Endothelial cell of umbilical vein (primary cell): ENCODE measurements around the gene SLC2A2. TPM values are rescaled to one million over a fixed set of nuclear protein-coding genes. Genes with fewer than 3 reads are reported as not detected.

Source experiments
- BruUV-seq: library from RNA; stranded (reverse); fragments of 400-500 nt; replicated peaks from 2 replicates; lab custom pipeline; 2021; lab: Mats Ljungman, UMichigan
- CTCF ChIA-PET: fragments of 300-600, 350-600 bp; sonication (Branson Sonifier 250); formaldehyde crosslinking; loops from one replicate; lab custom pipeline; 2021; ENCODE audit warnings: antibody characterized with exemption, inconsistent platforms; lab: Charles Lee
- POLR2A ChIA-PET: fragments of 300-600, 350-600 bp; sonication (Branson Sonifier 250); formaldehyde crosslinking; loops from one replicate; lab custom pipeline; 2021; ENCODE audit warnings: antibody characterized with exemption, inconsistent platforms; lab: Charles Lee
- DNase-seq: peaks from one replicate; pipeline ENCODE4 v3.0.0-alpha.2; 2011; ENCODE audit warnings: low read depth, low spot score
- FAIRE-seq: peaks from 2 replicates; lab custom pipeline; 2011; peaks lifted over from hg19 to GRCh38; lab: Jason Lieb, UNC
- H2AFZ ChIP-seq: 2 replicates; pipeline ENCODE4 v1.6.0; 2012; ENCODE audit warnings: low read depth, low read length, control low read depth, inconsistent platforms
- H3K27ac ChIP-seq: 2 replicates; pipeline ENCODE4 v1.5.1; 2011; ENCODE audit warnings: low read depth, mild to moderate bottlenecking, control low read depth, low read length, moderate library complexity; ENCODE audit not compliant: insufficient read depth
- H3K27me3 ChIP-seq, 2 experiments: 2 replicates each; pipeline versions ENCODE4 v1.6.0 to v1.6.1; 2011; ENCODE audit warnings: low read length in 2 of 2, mixed read lengths in 1 of 2; ENCODE audit not compliant: control insufficient read depth in 2 of 2, insufficient read depth in 2 of 2
- H3K36me3 ChIP-seq, 2 experiments: 2 replicates in 1 of 2; 3 replicates in 1 of 2; pipeline ENCODE4 v1.5.1; 2011; ENCODE audit warnings: low read length in 2 of 2, mild to moderate bottlenecking in 1 of 2, moderate library complexity in 1 of 2; ENCODE audit not compliant: control insufficient read depth in 2 of 2, insufficient read depth in 2 of 2; ENCODE audit errors: extremely low read depth in 1 of 2
- H3K4me1 ChIP-seq: 3 replicates; pipeline ENCODE4 v1.5.1; 2011; ENCODE audit warnings: mild to moderate bottlenecking, low read length; ENCODE audit not compliant: control insufficient read depth, insufficient read depth; ENCODE audit errors: extremely low read depth
- H3K4me2 ChIP-seq: 2 replicates; pipeline ENCODE4 v1.6.1; 2011; ENCODE audit warnings: low read length, control low read depth, mixed read lengths; ENCODE audit not compliant: insufficient read depth
- H3K4me3 ChIP-seq, 3 experiments: fragments of 200-600 bp in 1 of 3; sonication (generic), shearing (Covaris generic) in 1 of 3; replicated peaks in 1 of 3; 2 replicates each; pipeline ENCODE4 v1.5.1; 2011 to 2016; ENCODE audit warnings: control low read depth in 3 of 3, low read length in 3 of 3, mild to moderate bottlenecking in 2 of 3, inconsistent platforms in 1 of 3, low read depth in 1 of 3, moderate library complexity in 1 of 3; ENCODE audit not compliant: insufficient read depth in 1 of 3
- H3K79me2 ChIP-seq: 2 replicates; pipeline ENCODE4 v1.6.0; 2012; ENCODE audit warnings: low read length, inconsistent platforms; ENCODE audit not compliant: control insufficient read depth, insufficient read depth
- H3K9ac ChIP-seq: replicated peaks from 2 replicates; pipeline ENCODE3; 2011; ENCODE audit warnings: low read length, control low read depth; ENCODE audit not compliant: insufficient read depth; ENCODE audit errors: extremely low read depth
- H3K9me1 ChIP-seq: replicated peaks from 3 replicates; pipeline ENCODE4 v1.6.0; 2011; ENCODE audit warnings: mild to moderate bottlenecking, low read length; ENCODE audit not compliant: control insufficient read depth, insufficient read depth; ENCODE audit errors: extremely low read depth
- H3K9me3 ChIP-seq: replicated peaks from 2 replicates; pipeline ENCODE4 v1.5.1; 2012; ENCODE audit warnings: low read length, inconsistent platforms; ENCODE audit not compliant: control insufficient read depth, insufficient read depth
- H4K20me1 ChIP-seq: replicated peaks from 2 replicates; pipeline ENCODE3; 2011; ENCODE audit warnings: mild to moderate bottlenecking, low read length; ENCODE audit not compliant: control insufficient read depth, insufficient read depth; ENCODE audit errors: extremely low read depth
- CTCF ChIP-seq, 2 donors: IDR thresholded peaks; 1 replicate in 1 of 2; 2 replicates in 1 of 2; pipeline ENCODE4 v1.5.1; 2011; ENCODE audit warnings: low read length in 2 of 2, mild to moderate bottlenecking in 2 of 2, moderate library complexity in 2 of 2, control low read depth in 1 of 2, inconsistent platforms in 1 of 2, low read depth in 1 of 2; ENCODE audit not compliant: insufficient read depth in 1 of 2; ENCODE audit errors: extremely low read depth in 1 of 2
- FOS ChIP-seq: IDR thresholded peaks from 2 replicates; pipeline ENCODE4 v1.6.1; 2011; ENCODE audit warnings: mild to moderate bottlenecking, low read length, moderate library complexity, borderline replicate concordance; ENCODE audit not compliant: insufficient read depth
- GATA2 ChIP-seq: IDR thresholded peaks from 2 replicates; pipeline ENCODE4 v1.7.0; 2011; ENCODE audit warnings: low read depth, mild to moderate bottlenecking, moderate library complexity, mixed read lengths, low read length; ENCODE audit not compliant: insufficient read length, insufficient read depth
- JUN ChIP-seq: IDR thresholded peaks from 2 replicates; pipeline ENCODE4 v1.6.1; 2011; ENCODE audit warnings: borderline replicate concordance, low read depth; ENCODE audit not compliant: insufficient read length, insufficient read depth
- MAX ChIP-seq: IDR thresholded peaks from 2 replicates; pipeline ENCODE4 v1.6.1; 2011; ENCODE audit not compliant: insufficient read depth, insufficient read length
- dilution Hi-C: fragments of 300-500 bp; cut with MboI; formaldehyde crosslinking; loops from one replicate; pipeline ENCODE4 v1.15.0; 2019; ENCODE audit warnings: low sequenced_read_pairs; ENCODE audit not compliant: extremely low pct_ligation_motif_present
- intact Hi-C: fragments of 100-400 bp; cut with micrococcal nuclease; formaldehyde crosslinking; loops from one replicate; pipeline ENCODE4 v1.10.0; 2022
- polyA plus RNA-seq, 4 experiments: library from polyadenylated mRNA; depleted of rRNA in 3 of 4; stranded (reverse) in 3 of 4; unstranded in 1 of 4; fragments of >200 nt; gene quantifications; 2 replicates each; pipeline versions ENCODE4 v1.2.1 to v1.2.3, GENCODE V29; 2011 to 2012; ENCODE audit warnings: missing spikeins in 1 of 4
- total RNA-seq: library from RNA; stranded (reverse); gene quantifications from 2 replicates; pipeline ENCODE4 v1.2.3, GENCODE V29; 2021

SLC2A2 gene
- total and polyA plus RNA-seq, 2 donors (not counting 3 experiments of a cell fraction or from before 2014, with no cell fraction given), result not detected

- Histone ChIP-seq H3K79me2 (no peaks in the 10 kb centered on the region), H3K36me3 (no peaks in the 10 kb centered on the region), H2AFZ (no peak overlapping the region), H3K9me1 (no peaks in the 10 kb centered on the region), H3K27me3 (no peaks in the 10 kb centered on the region), H4K20me1 (no peaks in the 10 kb centered on the region), H3K4me3 (no peak overlapping the region), H3K4me2 (no peak overlapping the region), H3K9ac (no peak overlapping the region), H3K27ac (no peak overlapping the region), H3K4me1 (no peaks in the 10 kb centered on the region), H3K9me3 (no peaks in the 10 kb centered on the region)
- FAIRE-seq, result no peak
- POLR2A ChIA-PET, result no interaction called here
- dilution Hi-C loops (no loop called here), intact Hi-C loops (no loop called here)
- CTCF ChIA-PET, result interaction anchor here (0.8 to 1.7 kb wide), 3 partner anchors 9 to 17 kb away, joined by 3 to 4 read pairs (median 3); no protein-coding TSS in a partner anchor
- no peak for DNase-seq
- BruUV-seq, result no TSS peak
- no peak for TF ChIP-seq JUN
- TF ChIP-seq GATA2, result no peak
- TF ChIP-seq FOS, result no peak
- TF ChIP-seq CTCF (IDR thresholded peaks at IDR 0.05; ENCODE audit: extremely low read depth in 1 of 2, insufficient read depth in 1 of 2, low read depth in 1 of 2, low read length in 2 of 2), result no peak
- no peak for TF ChIP-seq MAX
Observed at GRCh38 chr3:170989100-170989648, 37.3 kb downstream of the SLC2A2 start.
